ENCODE results near the gene NFKBIZ.

GRCh38 chr3:101848754-101849713 lies at the start of gene NFKBIZ:
- TF ChIP-seq POLR2A (IDR thresholded peaks at IDR 0.05) (peak; percentile 94 to 100 (median 96)), CTCF (IDR thresholded peaks at IDR 0.05) (peak in 1 of 7 experiments; percentile 6)

Data from body of pancreas (tissue), 4 donors.